BLaER1 (cell line): ENCODE results near the gene ZFYVE27.
A peak's percentile ranks its signal among the peaks of the same experiment; 100 is the strongest.
"Not testable (repeated sequence)": the region's sequence is repeated elsewhere in the genome, so short reads cannot be mapped to it uniquely, and the experiment has no call there.

ENCODE experiments used
- H3K27ac ChIP-seq: shearing (Covaris generic); formaldehyde crosslinking; 2 replicates; pipeline ENCODE4 v1.8.1; 2022
- H3K27me3 ChIP-seq: shearing (Covaris generic); formaldehyde crosslinking; 2 replicates; pipeline ENCODE4 v1.8.1; 2022
- H3K36me3 ChIP-seq: shearing (Covaris generic); formaldehyde crosslinking; 2 replicates; pipeline ENCODE4 v1.8.1; 2022
- H3K4me1 ChIP-seq: shearing (Covaris generic); formaldehyde crosslinking; 2 replicates; pipeline ENCODE4 v1.8.1; 2022
- H3K4me2 ChIP-seq: shearing (Covaris generic); formaldehyde crosslinking; 2 replicates; pipeline ENCODE4 v1.8.1; 2022
- H3K4me3 ChIP-seq: shearing (Covaris generic); formaldehyde crosslinking; 2 replicates; pipeline ENCODE4 v1.8.1; 2022
- H3K9ac ChIP-seq: shearing (Covaris generic); formaldehyde crosslinking; 2 replicates; pipeline ENCODE4 v1.8.1; 2022
- H3K9me3 ChIP-seq: shearing (Covaris generic); formaldehyde crosslinking; 2 replicates; pipeline ENCODE4 v1.8.1; 2022
- H4K20me1 ChIP-seq: shearing (Covaris generic); formaldehyde crosslinking; 2 replicates; pipeline ENCODE4 v1.8.1; 2022
- Cebpa-rat ChIP-seq: shearing (Covaris generic); IDR thresholded peaks from 2 replicates; pipeline ENCODE4 v1.8.1; 2022

Gene ZFYVE27

DNA sequence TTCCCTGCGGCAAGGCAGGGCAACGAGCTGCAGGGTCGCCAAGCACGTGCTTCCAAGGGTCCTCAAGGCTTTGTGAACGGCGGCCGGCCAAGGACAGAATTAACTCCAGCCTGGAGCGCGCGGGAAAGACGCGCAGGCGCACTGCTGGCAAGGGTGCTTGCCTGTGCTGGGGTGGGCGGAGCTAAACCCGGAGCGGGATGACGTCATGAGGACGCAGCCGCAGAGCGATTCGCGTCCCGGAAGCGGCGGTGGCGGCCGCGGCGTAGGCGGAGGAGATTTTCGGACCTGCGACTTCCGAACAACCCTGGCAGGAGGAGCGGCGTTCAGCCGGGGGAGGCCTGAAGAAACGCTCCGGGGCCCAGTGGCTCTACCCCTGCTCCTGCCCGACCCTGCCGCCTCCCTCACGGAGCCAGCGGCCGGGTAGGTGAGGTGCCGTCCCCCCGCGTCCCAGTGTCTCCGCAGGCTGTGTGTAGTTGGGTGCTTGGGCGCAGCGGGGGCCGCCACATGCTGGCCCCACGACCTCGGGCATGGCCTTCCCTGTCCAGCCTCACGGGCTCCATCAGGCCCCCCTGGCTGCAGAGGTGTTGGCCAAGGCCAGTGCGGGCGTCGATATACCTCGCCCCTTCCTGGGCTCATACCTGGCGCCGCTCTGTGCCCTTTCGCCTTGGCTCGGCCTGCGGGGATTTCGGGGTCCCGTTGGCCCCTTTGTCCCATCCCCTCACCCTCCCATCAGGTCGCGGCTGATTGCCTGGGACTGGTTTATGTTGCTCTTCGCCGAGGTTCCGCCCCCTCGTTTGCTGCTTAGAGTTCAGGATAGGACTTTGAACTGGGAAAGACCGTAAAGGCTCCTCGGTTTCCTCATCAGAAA is at the start of gene ZFYVE27:
ZFYVE27 (plus strand) TSS at position 227 of the 868 bp plus-strand sequence. CDS start 1,350 bp downstream, outside the sequence.
- H3K27ac ChIP-seq = peak within 1 kb of the TSS; percentile 96
- H3K36me3 ChIP-seq = peaks cover 12% of the 10 kb centered on the region
- H3K4me1 ChIP-seq = peaks cover 56% of the 10 kb centered on the region
- H3K4me3 ChIP-seq = peak within 1 kb of the TSS; percentile 99
- H3K9ac ChIP-seq = peak within 1 kb of the TSS; percentile 97
- peaks cover 4% of the 10 kb centered on the region; the same call in 1 of the 2 replicates for H3K9me3 ChIP-seq
- no peak for TF ChIP-seq Cebpa-rat
- peaks cover 44% of the 10 kb centered on the region for H4K20me1 ChIP-seq
- no peaks in the 10 kb centered on the region for H3K27me3 ChIP-seq
- peak within 1 kb of the TSS; percentile 91 for H3K4me2 ChIP-seq

- H3K36me3 ChIP-seq = no peaks in the 10 kb centered on the region
- H4K20me1 ChIP-seq = no peaks in the 10 kb centered on the region
- H3K4me1 ChIP-seq = peaks cover 36% of the 10 kb centered on the region
- no peaks in the 10 kb centered on the region for H3K27me3 ChIP-seq
- no peak for TF ChIP-seq Cebpa-rat
- peak overlapping the region; percentile 57; the same call in 1 of the 2 replicates for H3K27ac ChIP-seq
- no peaks in the 10 kb centered on the region for H3K9me3 ChIP-seq
- H3K4me2 ChIP-seq = peak overlapping the region; percentile 77
- peak overlapping the region; percentile 53; the same call in 1 of the 2 replicates for H3K9ac ChIP-seq
- peak overlapping the region; percentile 77 for H3K4me3 ChIP-seq
These were observed 48.8 kb upstream of the ZFYVE27 start for GRCh38 chr10:97687785-97688781.

GRCh38 chr10:97689559-97690020 is 47.3 kb upstream of the ZFYVE27 start:
- Histone ChIP-seq H3K27me3 (no peaks in the 10 kb centered on the region), H3K9me3 (peaks cover 3% of the 10 kb centered on the region; the same call in 1 of the 2 replicates), H3K4me2 (no peak overlapping the region), H3K4me1 (peaks cover 27% of the 10 kb centered on the region), H3K9ac (no peak overlapping the region), H3K36me3 (no peaks in the 10 kb centered on the region), H3K4me3 (no peak overlapping the region), H4K20me1 (no peaks in the 10 kb centered on the region), H3K27ac (no peak overlapping the region)
- no peak for TF ChIP-seq Cebpa-rat

GRCh38 chr10:97690133-97690532 is 46.8 kb upstream of the ZFYVE27 start:
- Histone ChIP-seq H3K27me3 (no peaks in the 10 kb centered on the region), H3K9ac (no peak overlapping the region), H3K27ac (no peak overlapping the region), H3K4me1 (peaks cover 27% of the 10 kb centered on the region), H3K36me3 (no peaks in the 10 kb centered on the region), H3K4me2 (no peak overlapping the region), H3K9me3 (peaks cover 3% of the 10 kb centered on the region; the same call in 1 of the 2 replicates), H3K4me3 (no peak overlapping the region), H4K20me1 (no peaks in the 10 kb centered on the region)
- TF ChIP-seq Cebpa-rat = no peak

DNA sequence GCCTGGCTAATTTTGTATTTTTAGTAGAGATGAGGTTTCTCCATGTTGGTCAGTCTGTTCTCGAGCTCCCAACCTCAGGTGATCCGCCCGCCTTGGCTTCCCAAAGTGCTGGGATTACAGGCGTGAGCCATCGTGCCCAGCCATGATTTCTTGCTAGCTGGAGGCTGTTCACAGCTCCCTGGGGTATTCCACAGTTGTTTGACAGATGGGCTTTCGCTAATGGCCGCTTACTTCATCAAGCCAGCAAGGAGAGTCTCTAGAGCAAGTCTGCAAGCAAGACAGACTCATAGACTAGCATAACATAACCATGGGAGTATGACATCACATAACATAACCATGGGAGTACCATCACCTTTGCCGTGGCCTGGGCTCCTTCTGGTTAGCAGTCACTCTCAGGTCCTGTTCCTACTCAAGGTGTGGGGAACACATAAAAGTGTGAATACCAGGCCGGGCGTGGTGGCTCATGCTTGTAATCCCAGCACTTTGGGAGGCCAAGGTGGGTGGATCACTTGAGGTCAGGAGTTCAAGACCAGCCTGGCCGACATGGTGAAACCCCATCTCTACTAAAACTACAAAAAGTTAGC is 38.8 kb upstream of the ZFYVE27 start:
- not testable (repeated sequence) for H3K4me2 ChIP-seq, H3K27ac ChIP-seq, H3K4me3 ChIP-seq, H3K4me1 ChIP-seq, H3K9me3 ChIP-seq, H3K36me3 ChIP-seq, H3K27me3 ChIP-seq, H4K20me1 ChIP-seq, H3K9ac ChIP-seq

GRCh38 chr10:97701438-97702069 is 35.4 kb upstream of the ZFYVE27 start:
- Histone ChIP-seq H4K20me1 (no peaks in the 10 kb centered on the region), H3K36me3 (no peaks in the 10 kb centered on the region), H3K4me3 (no peak overlapping the region), H3K9ac (no peak overlapping the region), H3K27me3 (no peaks in the 10 kb centered on the region), H3K4me2 (0 out of 2 replicates have a peak overlapping the region, but pooled peaks have one; percentile 11), H3K9me3 (no peaks in the 10 kb centered on the region), H3K4me1 (peaks cover 33% of the 10 kb centered on the region), H3K27ac (no peak overlapping the region)
- no peak for TF ChIP-seq Cebpa-rat

GRCh38 chr10:97703398-97704067 is 33.4 kb upstream of the ZFYVE27 start:
- H3K9ac ChIP-seq = peak overlapping the region; percentile 51; the same call in 1 of the 2 replicates
- H3K4me3 ChIP-seq = no peak overlapping the region
- H3K27me3 ChIP-seq = no peaks in the 10 kb centered on the region
- H3K36me3 ChIP-seq = no peaks in the 10 kb centered on the region
- 0 out of 2 replicates have a peak overlapping the region, but pooled peaks have one; percentile 47 for H3K27ac ChIP-seq
- peak overlapping the region; percentile 67 for H3K4me2 ChIP-seq
- peaks cover 40% of the 10 kb centered on the region for H3K4me1 ChIP-seq
- no peaks in the 10 kb centered on the region for H3K9me3 ChIP-seq
- no peak for TF ChIP-seq Cebpa-rat
- H4K20me1 ChIP-seq = no peaks in the 10 kb centered on the region

DNA sequence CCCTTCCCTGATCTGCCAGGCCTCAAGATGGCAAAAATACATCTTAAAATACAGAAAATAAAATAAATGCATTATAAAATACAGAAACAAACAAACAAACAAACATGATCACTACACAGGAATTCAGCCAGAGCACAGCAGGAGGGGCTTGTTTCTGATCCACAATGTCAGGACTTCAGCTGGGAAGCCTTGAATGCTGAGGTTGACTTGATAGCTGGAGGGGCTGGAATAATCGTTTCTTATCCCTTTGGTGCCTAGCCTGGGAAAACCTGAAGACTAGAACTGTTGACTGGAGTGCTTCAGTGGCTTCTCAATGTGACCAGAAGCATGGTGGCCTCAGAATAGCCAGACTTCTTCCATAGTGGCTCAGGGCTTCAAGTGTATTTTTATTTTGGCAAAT is 32.6 kb upstream of the ZFYVE27 start:
- H3K36me3 ChIP-seq = no peaks in the 10 kb centered on the region
- no peaks in the 10 kb centered on the region for H4K20me1 ChIP-seq
- H3K9me3 ChIP-seq = no peaks in the 10 kb centered on the region
- TF ChIP-seq Cebpa-rat = no peak
- no peak overlapping the region; the same call in 1 of the 2 replicates for H3K4me3 ChIP-seq
- peaks cover 43% of the 10 kb centered on the region for H3K4me1 ChIP-seq
- peak overlapping the region; percentile 67 for H3K4me2 ChIP-seq
- peak overlapping the region; percentile 51 for H3K9ac ChIP-seq
- peak overlapping the region; percentile 47 for H3K27ac ChIP-seq
- no peaks in the 10 kb centered on the region for H3K27me3 ChIP-seq
